ENCODE results near the gene PIM3.

PIM3 gene

GRCh38 chr22:49955581-49956417, 4.8 kb upstream of the PIM3 start:
- Histone ChIP-seq H3K4me3 (ENCODE audit: low read length) (no peak overlapping the region), H3K36me3 (ENCODE audit: control insufficient read depth, insufficient read depth, low read length) (no peaks in the 10 kb centered on the region), H3K9me3 (ENCODE audit: control insufficient read depth, low read length) (no peaks in the 10 kb centered on the region), H3K27me3 (ENCODE audit: control insufficient read depth, insufficient read depth, low read length) (no peaks in the 10 kb centered on the region), H3K4me1 (ENCODE audit: control insufficient read depth, insufficient read depth, low read length) (peaks cover 89% of the 10 kb centered on the region), H3K9ac (ENCODE audit: low read length) (peak overlapping the region; percentile 8)

GRCh38 chr22:49956418-49956770, 4.2 kb upstream of the PIM3 start:
- Histone ChIP-seq H3K27me3 (ENCODE audit: control insufficient read depth, insufficient read depth, low read length) (no peaks in the 10 kb centered on the region), H3K9ac (ENCODE audit: low read length) (no peak overlapping the region), H3K4me3 (ENCODE audit: low read length) (no peak overlapping the region), H3K9me3 (ENCODE audit: control insufficient read depth, low read length) (no peaks in the 10 kb centered on the region), H3K36me3 (ENCODE audit: control insufficient read depth, insufficient read depth, low read length) (no peaks in the 10 kb centered on the region), H3K4me1 (ENCODE audit: control insufficient read depth, insufficient read depth, low read length) (peaks cover 84% of the 10 kb centered on the region)

GRCh38 chr22:49956914-49957825, 3.4 kb upstream of the PIM3 start:
- H3K9me3 ChIP-seq (ENCODE audit: control insufficient read depth, low read length), result no peaks in the 10 kb centered on the region
- no peak overlapping the region for H3K4me3 ChIP-seq (ENCODE audit: low read length)
- H3K9ac ChIP-seq (ENCODE audit: low read length), result no peak overlapping the region
- peaks cover 76% of the 10 kb centered on the region for H3K4me1 ChIP-seq (ENCODE audit: control insufficient read depth, insufficient read depth, low read length)
- H3K27me3 ChIP-seq (ENCODE audit: control insufficient read depth, insufficient read depth, low read length), result no peaks in the 10 kb centered on the region
- H3K36me3 ChIP-seq (ENCODE audit: control insufficient read depth, insufficient read depth, low read length), result no peaks in the 10 kb centered on the region

GRCh38 chr22:49957826-49958365, 2.7 kb upstream of the PIM3 start:
- H3K9me3 ChIP-seq (ENCODE audit: control insufficient read depth, low read length), result no peaks in the 10 kb centered on the region
- no peaks in the 10 kb centered on the region for H3K27me3 ChIP-seq (ENCODE audit: control insufficient read depth, insufficient read depth, low read length)
- H3K4me1 ChIP-seq (ENCODE audit: control insufficient read depth, insufficient read depth, low read length), result peaks cover 73% of the 10 kb centered on the region

GRCh38 chr22:49958366-49958921, 2.1 kb upstream of the PIM3 start:
- no peaks in the 10 kb centered on the region for H3K9me3 ChIP-seq (ENCODE audit: control insufficient read depth, low read length)
- peaks cover 72% of the 10 kb centered on the region for H3K4me1 ChIP-seq (ENCODE audit: control insufficient read depth, insufficient read depth, low read length)
- H3K36me3 ChIP-seq (ENCODE audit: control insufficient read depth, insufficient read depth, low read length), result peaks cover 10% of the 10 kb centered on the region
- no peak overlapping the region for H3K4me3 ChIP-seq (ENCODE audit: low read length)
- peak overlapping the region; percentile 89 for H3K9ac ChIP-seq (ENCODE audit: low read length)
- H3K27me3 ChIP-seq (ENCODE audit: control insufficient read depth, insufficient read depth, low read length), result no peaks in the 10 kb centered on the region

More at GRCh38 chr22:49957826-49958365, 2.7 kb upstream of the PIM3 start:
- H3K9ac ChIP-seq (ENCODE audit: low read length), result no peak overlapping the region
- no peak overlapping the region for H3K4me3 ChIP-seq (ENCODE audit: low read length)
- peaks cover 5% of the 10 kb centered on the region for H3K36me3 ChIP-seq (ENCODE audit: control insufficient read depth, insufficient read depth, low read length)

- no peaks in the 10 kb centered on the region for H3K9me3 ChIP-seq (ENCODE audit: control insufficient read depth, low read length)
- H3K4me1 ChIP-seq (ENCODE audit: control insufficient read depth, insufficient read depth, low read length), result peaks cover 72% of the 10 kb centered on the region
- peak overlapping the region; percentile 89 for H3K9ac ChIP-seq (ENCODE audit: low read length)
- H3K4me3 ChIP-seq (ENCODE audit: low read length), result peak overlapping the region; percentile 69
- peaks cover 13% of the 10 kb centered on the region for H3K36me3 ChIP-seq (ENCODE audit: control insufficient read depth, insufficient read depth, low read length)
- H3K27me3 ChIP-seq (ENCODE audit: control insufficient read depth, insufficient read depth, low read length), result no peaks in the 10 kb centered on the region
Measured at GRCh38 chr22:49958931-49959781, 1.4 kb upstream of the PIM3 start.

GRCh38 chr22:49959782-49960158, 802 bp upstream of the PIM3 start:
- H3K4me1 ChIP-seq (ENCODE audit: control insufficient read depth, insufficient read depth, low read length), result peaks cover 72% of the 10 kb centered on the region
- H3K4me3 ChIP-seq (ENCODE audit: low read length), result peak overlapping the region; percentile 69
- H3K27me3 ChIP-seq (ENCODE audit: control insufficient read depth, insufficient read depth, low read length), result no peaks in the 10 kb centered on the region
- H3K9me3 ChIP-seq (ENCODE audit: control insufficient read depth, low read length), result no peaks in the 10 kb centered on the region
- H3K36me3 ChIP-seq (ENCODE audit: control insufficient read depth, insufficient read depth, low read length), result peaks cover 13% of the 10 kb centered on the region
- peak overlapping the region; percentile 89 for H3K9ac ChIP-seq (ENCODE audit: low read length)

- Histone ChIP-seq H3K4me3 (ENCODE audit: low read length) (peak overlapping the region; percentile 95), H3K9me3 (ENCODE audit: control insufficient read depth, low read length) (no peaks in the 10 kb centered on the region), H3K9ac (ENCODE audit: low read length) (peak overlapping the region; percentile 93), H3K36me3 (ENCODE audit: control insufficient read depth, insufficient read depth, low read length) (peaks cover 13% of the 10 kb centered on the region), H3K4me1 (ENCODE audit: control insufficient read depth, insufficient read depth, low read length) (peaks cover 74% of the 10 kb centered on the region), H3K27me3 (ENCODE audit: control insufficient read depth, insufficient read depth, low read length) (no peaks in the 10 kb centered on the region)
Measured at GRCh38 chr22:49961005-49961600, 531 bp downstream of the PIM3 start.

GRCh38 chr22:49961601-49962011, 1.0 kb downstream of the PIM3 start:
- Histone ChIP-seq H3K4me3 (ENCODE audit: low read length) (peak overlapping the region; percentile 95), H3K9ac (ENCODE audit: low read length) (peak overlapping the region; percentile 93), H3K4me1 (ENCODE audit: control insufficient read depth, insufficient read depth, low read length) (peaks cover 74% of the 10 kb centered on the region), H3K36me3 (ENCODE audit: control insufficient read depth, insufficient read depth, low read length) (peaks cover 13% of the 10 kb centered on the region), H3K9me3 (ENCODE audit: control insufficient read depth, low read length) (no peaks in the 10 kb centered on the region), H3K27me3 (ENCODE audit: control insufficient read depth, insufficient read depth, low read length) (no peaks in the 10 kb centered on the region)

GRCh38 chr22:49962012-49962750, 1.6 kb downstream of the PIM3 start:
- Histone ChIP-seq H3K4me3 (ENCODE audit: low read length) (peak overlapping the region; percentile 95), H3K4me1 (ENCODE audit: control insufficient read depth, insufficient read depth, low read length) (peaks cover 74% of the 10 kb centered on the region), H3K9ac (ENCODE audit: low read length) (peak overlapping the region; percentile 93), H3K36me3 (ENCODE audit: control insufficient read depth, insufficient read depth, low read length) (peaks cover 13% of the 10 kb centered on the region), H3K9me3 (ENCODE audit: control insufficient read depth, low read length) (no peaks in the 10 kb centered on the region), H3K27me3 (ENCODE audit: control insufficient read depth, insufficient read depth, low read length) (no peaks in the 10 kb centered on the region)
